ENCODE data around the gene SRP14.
A peak's percentile ranks its signal among the peaks of the same experiment; 100 is the strongest.
"Not testable (repeated sequence)": the region's sequence is repeated elsewhere in the genome, so short reads cannot be mapped to it uniquely, and the experiment has no call there.

Gene SRP14

DNA sequence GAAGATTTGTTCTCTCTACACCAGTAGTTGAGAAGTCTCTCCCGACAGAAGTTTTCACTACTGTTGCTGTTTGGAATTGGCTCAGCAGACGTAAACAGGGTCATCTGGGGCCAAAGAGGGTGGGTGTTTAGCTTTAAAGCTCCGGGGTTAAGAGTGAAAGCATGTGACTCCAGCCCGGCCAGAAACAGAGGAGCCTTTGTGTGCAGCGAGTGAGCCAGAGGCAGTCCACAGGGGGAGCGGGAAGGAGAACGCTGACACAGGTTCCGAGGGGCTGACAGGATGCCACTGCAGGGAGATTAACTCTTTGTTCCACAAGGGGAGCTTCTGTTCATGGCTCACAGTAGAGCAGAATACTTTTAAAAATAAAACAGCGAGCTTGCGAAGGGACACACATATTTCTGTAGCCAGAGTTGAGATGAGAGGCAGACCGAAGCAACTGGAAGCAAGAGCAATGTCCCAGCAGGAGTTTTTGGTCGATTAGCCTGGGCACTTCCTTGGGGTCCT, 42.8 kb upstream of the SRP14 start:
- TF ChIP-seq, protein P1, sequence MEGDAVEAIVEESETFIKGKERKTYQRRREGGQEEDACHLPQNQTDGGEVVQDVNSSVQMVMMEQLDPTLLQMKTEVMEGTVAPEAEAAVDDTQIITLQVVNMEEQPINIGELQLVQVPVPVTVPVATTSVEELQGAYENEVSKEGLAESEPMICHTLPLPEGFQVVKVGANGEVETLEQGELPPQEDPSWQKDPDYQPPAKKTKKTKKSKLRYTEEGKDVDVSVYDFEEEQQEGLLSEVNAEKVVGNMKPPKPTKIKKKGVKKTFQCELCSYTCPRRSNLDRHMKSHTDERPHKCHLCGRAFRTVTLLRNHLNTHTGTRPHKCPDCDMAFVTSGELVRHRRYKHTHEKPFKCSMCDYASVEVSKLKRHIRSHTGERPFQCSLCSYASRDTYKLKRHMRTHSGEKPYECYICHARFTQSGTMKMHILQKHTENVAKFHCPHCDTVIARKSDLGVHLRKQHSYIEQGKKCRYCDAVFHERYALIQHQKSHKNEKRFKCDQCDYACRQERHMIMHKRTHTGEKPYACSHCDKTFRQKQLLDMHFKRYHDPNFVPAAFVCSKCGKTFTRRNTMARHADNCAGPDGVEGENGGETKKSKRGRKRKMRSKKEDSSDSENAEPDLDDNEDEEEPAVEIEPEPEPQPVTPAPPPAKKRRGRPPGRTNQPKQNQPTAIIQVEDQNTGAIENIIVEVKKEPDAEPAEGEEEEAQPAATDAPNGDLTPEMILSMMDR (IDR thresholded peaks at IDR 0.05; ENCODE audit: extremely low read depth, missing control alignments): no peak
- DNase-seq (ENCODE audit: low spot score): no peak

DNA sequence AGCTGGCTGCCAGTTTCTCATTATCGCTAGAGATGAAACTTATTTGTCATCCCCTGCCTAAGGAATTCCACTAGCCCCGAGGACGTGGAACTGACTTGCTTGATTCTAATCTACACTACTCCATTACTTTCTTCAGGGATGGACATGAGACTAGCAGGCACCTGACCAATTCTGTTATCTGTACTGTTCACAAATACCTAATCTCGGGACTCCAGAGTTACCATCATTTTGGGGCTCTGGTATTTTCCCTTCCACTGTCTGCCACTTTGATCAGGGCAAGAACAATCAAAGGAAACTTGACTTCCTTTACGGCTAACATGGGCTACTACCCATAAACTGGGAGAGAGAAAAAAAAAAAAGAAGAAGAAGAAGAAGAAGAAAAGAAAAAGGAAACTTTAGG, 41.9 kb upstream of the SRP14 start:
- DNase-seq (ENCODE audit: low spot score): no peak

DNA sequence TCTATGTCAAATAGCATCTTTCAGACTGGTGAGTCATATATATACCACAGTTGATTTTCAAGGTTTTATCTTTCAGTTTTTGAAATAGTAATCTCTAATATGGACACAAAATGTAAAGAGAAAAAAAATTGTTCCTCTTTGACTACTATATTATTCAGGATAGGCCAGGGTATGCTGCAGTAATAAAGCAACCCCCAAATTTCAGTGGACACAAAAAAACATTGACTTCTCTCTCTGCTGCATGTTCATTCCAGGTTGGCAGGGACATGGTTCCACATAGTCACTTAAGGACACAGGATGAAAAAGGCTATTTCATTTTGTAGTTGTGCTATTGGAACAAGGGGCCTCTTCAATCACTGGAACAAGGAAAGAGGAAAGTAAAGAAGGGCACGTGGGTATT, 41.1 kb upstream of the SRP14 start:
- DNase-seq (ENCODE audit: low spot score): no peak
- TF ChIP-seq, protein P1 (IDR thresholded peaks at IDR 0.05; ENCODE audit: extremely low read depth, missing control alignments): no peak

More for the DNA sequence above, 41.9 kb upstream of the SRP14 start:
- TF ChIP-seq, protein P1 (IDR thresholded peaks at IDR 0.05; ENCODE audit: extremely low read depth, missing control alignments): no peak

DNA sequence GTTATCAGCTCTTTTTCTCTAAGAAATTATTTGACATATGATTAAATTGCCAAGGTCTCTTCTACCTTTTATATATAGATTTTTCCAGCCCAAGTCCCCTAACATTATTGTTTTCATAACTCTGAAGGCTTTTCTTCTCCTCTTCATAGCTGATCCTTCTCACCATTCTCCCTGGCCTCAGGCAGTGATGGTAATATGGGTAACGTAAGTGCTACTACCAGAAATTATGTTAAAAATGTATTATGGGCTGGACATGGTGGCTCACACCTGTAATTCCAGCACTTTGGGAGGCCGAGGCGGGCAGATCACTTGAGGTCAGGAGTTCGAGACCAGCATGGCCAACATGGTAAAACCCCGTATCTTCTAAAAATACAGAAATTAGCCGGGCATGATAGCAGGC, 40.5 kb upstream of the SRP14 start:
- no peak for DNase-seq (ENCODE audit: low spot score)
- TF ChIP-seq, protein P1 (IDR thresholded peaks at IDR 0.05; ENCODE audit: extremely low read depth, missing control alignments): no peak

DNA sequence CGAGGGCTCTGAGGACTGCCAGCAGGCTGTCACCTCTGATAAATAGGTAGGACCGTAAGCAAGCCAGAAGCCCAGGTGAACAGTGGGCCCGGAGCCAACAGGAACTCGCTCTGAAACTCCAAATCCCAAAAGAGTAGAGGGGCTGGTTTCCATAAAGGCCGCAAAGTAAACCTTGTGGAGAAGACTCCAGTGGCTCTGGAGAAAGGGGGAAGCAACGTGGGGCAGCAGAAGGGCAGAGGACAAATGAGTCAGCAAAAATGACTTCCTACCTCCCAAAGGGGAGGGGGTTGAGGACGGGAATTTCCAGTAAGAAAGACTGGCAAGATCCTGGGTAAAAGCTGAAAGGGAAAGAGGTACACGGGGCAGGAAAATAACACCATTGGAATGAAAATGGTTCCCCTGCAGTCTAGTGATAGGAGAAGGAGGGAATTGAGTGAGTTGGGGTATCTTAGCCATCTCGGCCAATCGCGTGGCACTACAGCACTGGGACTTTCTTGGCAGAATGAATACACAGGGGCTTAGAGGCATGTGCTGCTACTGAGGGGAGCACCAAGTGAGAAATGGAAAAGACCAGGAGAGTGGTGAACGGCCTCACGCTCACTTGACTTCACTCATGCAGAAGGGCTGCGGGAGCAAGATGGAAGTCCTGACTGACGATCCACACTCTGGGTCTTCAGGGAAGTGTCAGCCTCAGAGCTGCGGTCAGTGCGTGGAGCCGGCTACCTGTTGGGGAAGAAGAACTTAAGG, 36.5 kb upstream of the SRP14 start:
- no peak for DNase-seq (ENCODE audit: low spot score)
- TF ChIP-seq, protein P1 (IDR thresholded peaks at IDR 0.05; ENCODE audit: extremely low read depth, missing control alignments): no peak

DNA sequence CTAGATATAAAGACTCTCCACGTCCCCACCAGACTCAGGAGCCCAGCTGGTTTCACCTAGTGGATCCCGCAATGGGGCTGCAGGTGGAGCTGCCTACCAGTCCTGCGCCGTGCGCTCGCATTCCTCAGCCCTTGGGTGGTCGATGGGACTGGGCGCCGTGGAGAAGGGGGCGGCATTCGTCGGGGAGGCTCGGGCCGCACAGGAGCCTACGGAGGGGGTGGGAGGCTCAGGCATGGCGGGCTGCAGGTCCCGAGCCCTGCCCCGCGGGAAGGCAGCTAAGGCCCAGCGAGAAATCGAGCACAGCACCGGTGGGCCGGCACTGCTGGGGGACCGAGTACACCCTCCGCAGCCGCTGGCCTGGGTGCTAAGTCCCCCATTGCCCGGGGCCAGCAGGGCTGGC, 35.7 kb upstream of the SRP14 start:
- DNase-seq (ENCODE audit: low spot score): not testable (repeated sequence)

DNA sequence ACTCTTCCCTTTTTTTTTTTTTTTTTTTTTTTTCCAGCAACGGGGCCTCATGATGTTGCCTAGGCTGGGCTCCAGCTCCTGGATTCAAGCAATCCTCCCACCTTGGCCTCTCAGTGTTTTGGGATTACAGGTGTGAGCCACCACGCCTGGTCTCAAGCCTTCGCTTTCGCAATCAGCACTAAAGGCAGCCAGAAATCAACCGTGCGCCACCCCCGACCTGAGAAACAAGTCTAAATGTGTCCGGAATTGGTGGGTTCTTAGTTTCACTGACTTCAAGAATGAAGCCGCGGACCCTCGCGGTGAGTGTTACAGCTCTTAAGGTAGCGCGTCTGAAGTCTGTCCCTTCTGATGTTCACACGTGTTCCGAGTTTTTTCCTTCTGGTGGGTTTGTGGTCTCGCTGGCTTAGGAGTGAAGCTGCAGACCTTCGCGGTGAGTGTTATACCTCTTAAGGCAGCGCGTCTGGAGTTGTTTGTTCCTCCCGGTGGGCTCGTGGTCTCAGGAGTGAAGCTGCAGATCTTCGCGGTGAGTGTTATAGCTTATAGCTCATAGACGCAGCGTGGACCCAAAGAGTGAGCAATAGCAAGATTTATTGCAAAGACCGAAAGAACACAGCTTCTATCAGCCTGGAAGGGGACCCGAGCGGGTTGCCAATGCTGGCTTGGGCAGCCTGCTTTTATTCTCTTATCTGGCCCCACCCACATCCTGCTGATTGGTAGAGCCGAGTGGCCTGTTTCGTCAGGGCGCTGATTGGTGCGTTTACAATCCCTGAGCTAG, 34.9 kb upstream of the SRP14 start:
- not testable (repeated sequence) for DNase-seq (ENCODE audit: low spot score)

DNA sequence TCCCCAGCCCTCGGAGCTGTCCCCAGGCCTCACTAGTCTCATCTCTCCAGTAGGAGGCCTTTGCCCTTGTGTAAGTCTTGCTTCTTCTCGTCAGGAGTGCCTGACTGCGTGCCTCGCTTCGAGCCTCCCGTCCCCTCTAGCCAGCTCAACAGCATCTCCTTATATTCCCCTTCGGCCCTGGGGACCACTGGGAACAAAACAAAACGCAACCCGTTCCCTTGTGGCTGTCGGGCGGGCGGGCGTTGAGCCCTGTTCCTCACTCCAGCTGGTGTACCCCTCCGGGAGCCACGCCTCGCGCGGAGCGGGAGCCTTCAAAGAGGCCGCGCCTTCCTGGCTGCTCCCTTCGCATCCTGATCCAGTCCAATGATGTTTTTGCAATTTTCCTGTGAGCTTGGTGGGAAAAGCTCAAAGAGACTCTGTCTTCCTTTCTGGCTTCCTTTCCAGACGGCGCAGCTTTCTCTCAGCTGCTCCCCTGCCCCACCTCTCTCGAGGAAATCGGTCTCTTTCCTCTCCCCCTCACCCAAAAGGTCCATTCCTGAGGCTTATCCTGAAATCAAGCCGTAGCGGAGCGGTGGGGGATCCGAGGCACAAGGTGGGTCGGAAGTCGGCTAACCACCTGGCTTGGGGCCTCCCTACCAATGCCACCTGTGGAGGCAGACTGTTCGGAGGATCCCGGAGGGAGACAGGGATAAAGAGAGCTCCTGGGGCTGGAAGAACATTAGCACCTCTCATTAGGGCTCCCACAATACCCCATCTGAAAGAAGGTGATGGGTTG, 33.4 kb upstream of the SRP14 start:
- TF ChIP-seq, protein P1 (IDR thresholded peaks at IDR 0.05; ENCODE audit: extremely low read depth, missing control alignments): peak; percentile 1

More for the DNA sequence above, 33.4 kb upstream of the SRP14 start:
- no peak for DNase-seq (ENCODE audit: low spot score)

Data from GM20000 (cell line).